Kidney tubule cell (primary cell): ENCODE data around the gene FAM174A.

Experiments
- DNase-seq: peaks from one replicate; pipeline ENCODE4 v3.0.0-alpha.2; 2018; ENCODE audit warnings: low spot score

Gene FAM174A

GRCh38 chr5:100535060-100536005, at the start of gene FAM174A:
TSS of gene FAM174A (plus strand) at chr5:100535374. CDS start at chr5:100535531, 157 bp downstream.
- peak; percentile 97 for DNase-seq

GRCh38 chr5:100493996-100494395, 41.2 kb upstream of the FAM174A start:
- DNase-seq = no peak

GRCh38 chr5:100496296-100496695, 38.9 kb upstream of the FAM174A start:
- no peak for DNase-seq

GRCh38 chr5:100502684-100503083, 32.5 kb upstream of the FAM174A start:
- no peak for DNase-seq

GRCh38 chr5:100505984-100506670, 29.0 kb upstream of the FAM174A start:
- peak; percentile 64 for DNase-seq

- DNase-seq = no peak
Measured at GRCh38 chr5:100516285-100516684, 18.9 kb upstream of the FAM174A start.

- DNase-seq = no peak
Measured at GRCh38 chr5:100517301-100517974, 17.7 kb upstream of the FAM174A start.

GRCh38 chr5:100518377-100518776, 16.8 kb upstream of the FAM174A start:
- DNase-seq = no peak

- no peak for DNase-seq
Measured at GRCh38 chr5:100519075-100519474, 16.1 kb upstream of the FAM174A start.

- no peak for DNase-seq
Measured at GRCh38 chr5:100520348-100520747, 14.8 kb upstream of the FAM174A start.

- no peak for DNase-seq
Measured at GRCh38 chr5:100537946-100538345, 2.8 kb downstream of the FAM174A start.

GRCh38 chr5:100539519-100539918, 4.3 kb downstream of the FAM174A start:
- DNase-seq = no peak

GRCh38 chr5:100542086-100542485, 6.9 kb downstream of the FAM174A start:
- no peak for DNase-seq

- no peak for DNase-seq
Measured at GRCh38 chr5:100546001-100546400, 10.8 kb downstream of the FAM174A start.

- DNase-seq = peak; percentile 72
Measured at GRCh38 chr5:100550531-100551051, 15.4 kb downstream of the FAM174A start.

- DNase-seq = no peak
Measured at GRCh38 chr5:100551183-100551582, 16.0 kb downstream of the FAM174A start.

- no peak for DNase-seq
Measured at GRCh38 chr5:100553209-100553608, 18.0 kb downstream of the FAM174A start.

- DNase-seq = peak; percentile 19
Measured at GRCh38 chr5:100560860-100561259, 25.7 kb downstream of the FAM174A start.

GRCh38 chr5:100562821-100563220, 27.6 kb downstream of the FAM174A start:
- no peak for DNase-seq

GRCh38 chr5:100566382-100567141, 31.4 kb downstream of the FAM174A start:
- DNase-seq = no peak

GRCh38 chr5:100574716-100575115, 39.5 kb downstream of the FAM174A start:
- DNase-seq = no peak

- no peak for DNase-seq
Measured at GRCh38 chr5:100575815-100576214, 40.6 kb downstream of the FAM174A start.
